Fibroblast of gingiva (primary cell): Measurements from ENCODE around the gene SLC35G3.
"Not testable (repeated sequence)": the region's sequence is repeated elsewhere in the genome, so short reads cannot be mapped to it uniquely, and the experiment has no call there.

Experiments used
- DNase-seq: peaks from one replicate; pipeline ENCODE4 v3.0.0-alpha.2; 2011; ENCODE audit warnings: low read depth

Gene SLC35G3

GRCh38 chr17:35194001-35194400 lies at the start of gene SLC35G3:
Gene SLC35G3, minus strand, starts transcription at chr17:35194393. Its CDS starts 86 bp downstream, at chr17:35194307.
- DNase-seq = not testable (repeated sequence)

DNA sequence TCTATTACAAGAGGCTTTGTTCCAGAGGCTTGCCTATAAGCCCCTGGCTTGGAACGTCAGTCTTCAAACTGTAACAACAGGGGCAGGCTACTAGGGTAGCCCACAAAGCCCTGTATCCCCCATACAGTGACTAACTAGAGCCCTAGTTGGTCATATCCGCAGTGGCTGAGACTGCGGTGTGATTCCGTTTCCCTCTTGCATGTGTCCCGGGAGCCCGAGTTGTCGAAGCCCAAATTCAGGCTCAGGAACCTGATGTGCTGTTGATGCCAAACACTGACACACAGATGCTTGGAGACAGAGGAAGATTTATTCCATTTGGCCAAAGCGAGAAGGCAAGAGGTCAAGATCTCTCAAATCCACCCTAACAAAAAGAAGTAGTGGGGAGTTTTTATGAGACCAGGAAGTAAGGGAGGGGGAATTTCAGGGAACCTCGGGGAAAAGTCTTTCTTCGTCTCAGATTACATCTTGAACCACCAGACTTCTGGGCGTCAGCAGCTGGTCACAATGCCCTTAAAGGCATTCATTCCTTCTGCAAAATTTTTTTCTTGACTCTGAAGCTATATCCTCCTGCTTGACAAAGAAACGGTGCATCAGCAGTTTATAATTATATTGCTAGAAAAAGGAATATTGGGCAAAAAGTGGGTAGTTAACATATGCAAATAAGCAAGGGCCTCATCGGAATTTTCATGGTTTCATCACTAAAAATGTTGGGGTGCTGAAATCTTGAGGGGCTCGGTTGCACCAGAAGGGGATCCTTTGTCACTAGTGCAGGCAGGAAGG lies 49.6 kb upstream of the SLC35G3 start:
- peak; percentile 68 for DNase-seq

DNA sequence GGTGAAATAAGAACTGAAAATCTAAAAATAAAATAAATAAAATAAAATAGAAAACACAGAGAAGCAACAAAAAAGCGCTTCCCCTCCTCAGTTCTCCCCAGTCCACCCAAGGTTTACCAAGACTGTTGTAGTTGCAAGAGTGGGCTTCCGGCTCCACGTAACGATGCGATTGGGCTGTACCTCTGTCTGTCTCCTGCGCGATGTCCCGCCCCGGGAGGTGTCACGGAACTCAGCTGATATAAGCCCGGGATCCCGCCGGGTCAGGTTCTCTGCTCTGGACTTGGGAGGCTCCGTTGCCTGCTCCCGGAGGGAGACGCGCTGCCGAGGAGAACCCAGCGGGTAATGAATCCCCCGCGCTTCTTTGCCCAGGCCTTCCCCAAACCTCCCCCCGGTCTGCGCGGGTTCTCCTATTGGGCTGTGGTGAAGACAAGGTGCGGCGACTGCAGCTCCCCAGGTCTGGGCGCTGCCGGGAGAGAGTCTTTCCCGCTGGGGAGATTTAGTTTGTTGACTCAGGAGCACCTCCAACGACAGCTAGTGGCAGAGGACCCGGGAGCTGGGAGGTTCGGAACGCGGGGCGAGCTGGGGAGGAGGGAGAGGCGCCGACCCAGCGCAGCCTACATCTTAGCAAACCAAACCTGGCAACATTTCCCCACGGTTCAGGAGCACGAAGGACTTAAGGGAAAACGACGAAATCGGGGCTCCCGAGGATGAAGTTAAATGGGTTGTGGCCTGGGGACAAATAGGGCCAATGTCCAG lies 48.8 kb upstream of the SLC35G3 start, which contains the start of gene SLFN5:
Gene SLFN5 (plus strand): TSS at position 268 of the 756 bp plus-strand sequence. CDS start 15,619 bp downstream, outside the sequence.
- peak; percentile 92 for DNase-seq

DNA sequence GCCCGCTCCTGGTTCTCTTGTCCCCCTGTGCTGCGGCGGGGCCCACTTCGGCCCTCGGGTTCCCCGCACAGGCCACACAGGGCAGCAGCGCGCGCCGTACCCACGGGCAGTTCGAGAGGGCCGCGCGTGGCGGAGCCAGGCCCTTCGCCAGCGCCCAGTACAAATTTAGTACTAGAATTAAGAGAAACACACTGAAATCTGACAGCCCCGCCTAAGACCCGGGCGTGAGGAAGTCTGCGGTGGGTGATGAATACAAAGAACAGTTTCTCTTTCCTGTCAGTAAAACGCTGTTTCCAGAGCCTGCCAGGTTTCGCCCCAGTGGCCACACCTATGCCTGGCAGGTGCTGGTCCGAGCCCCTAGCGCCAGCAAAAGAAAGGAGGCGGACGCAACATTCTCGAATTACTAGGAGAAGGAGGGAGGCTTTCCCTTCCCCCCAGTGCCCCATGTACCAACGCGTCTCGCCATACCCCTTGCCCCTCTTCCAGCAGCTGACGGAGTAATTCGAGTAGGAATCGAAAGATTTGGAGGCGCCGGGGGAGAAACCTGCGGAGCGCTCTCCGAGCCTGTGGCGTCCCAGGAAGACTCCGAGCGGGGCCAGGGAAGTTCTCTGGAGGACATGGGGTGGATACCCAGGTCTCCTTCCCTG lies 48.1 kb upstream of the SLC35G3 start:
- DNase-seq = peak; percentile 4

DNA sequence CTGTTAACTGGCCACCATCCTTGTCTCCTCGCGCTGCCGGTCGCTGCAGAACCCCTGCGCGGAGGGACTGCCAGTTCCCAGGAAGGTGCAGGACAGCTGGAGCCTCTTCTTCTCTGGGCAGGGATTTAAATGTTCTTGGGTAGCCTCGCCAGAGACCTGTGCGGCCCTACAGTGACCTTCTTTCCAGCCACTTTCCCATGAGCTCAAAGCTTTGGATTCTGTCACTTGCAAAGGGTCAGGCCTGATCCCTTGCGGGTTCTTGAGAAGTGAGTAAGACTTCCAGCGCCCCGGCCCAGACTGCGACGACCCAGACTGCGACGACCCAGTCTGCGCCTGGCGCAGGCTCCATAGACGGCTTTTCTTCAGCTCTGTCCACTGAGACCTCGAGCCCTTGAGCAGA lies 47.3 kb upstream of the SLC35G3 start:
- DNase-seq = no peak

DNA sequence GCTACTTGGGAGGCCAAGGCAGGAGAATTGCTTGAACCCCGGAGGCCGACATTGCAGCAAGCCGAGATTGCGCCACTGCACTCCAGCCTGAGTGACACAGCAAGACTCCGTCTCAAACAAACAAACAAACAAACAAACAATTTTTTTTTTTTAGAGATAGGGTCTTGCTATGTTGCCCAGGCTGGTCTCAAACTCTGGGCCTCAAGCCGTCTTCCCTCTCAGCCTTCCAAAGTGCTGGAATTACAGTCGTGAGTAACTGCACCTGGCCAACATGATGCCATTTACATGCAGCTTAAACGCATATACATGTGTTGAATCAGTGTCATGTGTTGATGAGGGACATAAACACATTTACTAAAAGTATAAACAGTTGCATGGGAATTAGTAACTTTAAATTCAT lies 46.7 kb upstream of the SLC35G3 start:
- no peak for DNase-seq

DNA sequence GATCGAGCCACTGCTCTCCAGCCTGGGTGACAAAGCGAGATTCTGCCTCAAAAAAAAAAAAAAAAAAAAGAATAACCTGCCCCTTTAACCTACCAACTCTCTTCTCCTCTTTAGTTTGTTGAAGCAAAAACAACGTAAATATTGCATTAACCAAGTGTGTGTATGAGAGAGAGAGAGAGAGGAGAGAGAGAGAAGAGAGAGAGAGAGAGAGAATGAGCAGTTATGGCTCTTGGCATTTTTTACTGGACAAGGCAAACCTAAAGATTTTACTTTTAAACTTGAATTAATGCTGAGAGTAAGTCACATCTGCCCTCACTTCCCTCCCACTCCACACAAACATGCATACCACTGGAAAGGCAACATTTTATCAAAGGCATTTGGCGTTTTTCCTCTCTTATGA lies 45.6 kb upstream of the SLC35G3 start:
- DNase-seq = no peak

DNA sequence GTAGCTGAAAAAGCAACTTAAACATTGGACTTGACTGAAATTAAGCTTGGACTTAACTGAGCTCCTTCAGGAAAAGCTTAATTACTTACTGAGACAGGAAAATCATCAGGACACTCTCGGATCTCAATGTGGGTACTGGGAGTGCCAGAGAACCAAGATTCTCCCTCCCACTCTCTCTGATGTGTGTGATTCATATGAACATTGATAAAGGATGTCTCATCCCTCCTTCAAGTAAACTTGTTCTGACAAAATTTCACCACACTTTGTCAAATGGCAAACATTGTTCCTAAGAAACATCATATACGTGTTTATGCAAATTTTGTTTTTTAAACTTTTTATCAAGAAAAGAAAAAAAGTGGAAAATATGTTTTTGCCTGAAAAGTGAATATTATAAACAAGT lies 44.6 kb upstream of the SLC35G3 start:
- peak; percentile 23 for DNase-seq

- DNase-seq = no peak
Observed at GRCh38 chr17:35236821-35237220, 42.6 kb upstream of the SLC35G3 start.

GRCh38 chr17:35235917-35236316 lies 41.7 kb upstream of the SLC35G3 start:
- no peak for DNase-seq

DNA sequence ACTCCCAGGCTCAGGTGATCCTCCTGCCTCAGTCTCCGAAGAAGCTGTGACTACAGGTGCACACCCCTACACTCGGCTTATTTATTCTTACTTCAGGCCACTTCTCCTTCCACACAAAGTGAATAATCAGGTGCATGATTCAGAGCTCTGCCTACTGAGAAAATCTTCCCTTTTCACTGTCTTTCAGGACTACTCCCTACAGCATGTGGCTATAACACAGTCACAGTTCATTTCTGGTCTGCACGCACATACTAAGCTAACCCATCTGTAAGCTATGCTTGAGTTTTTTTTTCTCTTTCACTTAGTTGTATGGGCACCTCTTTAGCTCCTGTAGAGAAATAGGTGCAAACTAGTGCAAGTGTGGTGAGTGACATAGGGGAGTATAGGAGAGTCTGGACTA lies 41.1 kb upstream of the SLC35G3 start:
- no peak for DNase-seq

DNA sequence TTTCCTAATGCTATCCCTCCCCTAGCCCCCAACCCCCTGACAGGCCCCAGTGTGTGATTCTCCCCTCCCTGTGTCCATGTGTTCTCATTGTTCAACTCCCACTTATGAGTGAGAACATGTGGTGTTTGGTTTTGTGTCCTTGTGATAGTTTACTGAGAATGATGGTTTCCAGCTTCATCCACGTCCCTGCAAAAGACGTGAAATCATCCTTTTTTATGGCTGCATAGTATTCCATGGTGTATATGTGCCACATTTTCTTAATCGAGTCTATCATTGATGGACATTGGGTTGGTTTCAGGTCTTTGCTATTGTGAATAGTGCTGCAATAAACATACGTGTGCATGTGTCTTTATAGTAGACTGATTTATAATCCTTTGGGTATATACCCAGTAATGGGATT lies 40.1 kb upstream of the SLC35G3 start:
- not testable (repeated sequence) for DNase-seq

- no peak for DNase-seq
Observed at GRCh38 chr17:35229638-35230037, 35.4 kb upstream of the SLC35G3 start.

- DNase-seq = no peak
Observed at GRCh38 chr17:35227546-35227945, 33.4 kb upstream of the SLC35G3 start.

DNA sequence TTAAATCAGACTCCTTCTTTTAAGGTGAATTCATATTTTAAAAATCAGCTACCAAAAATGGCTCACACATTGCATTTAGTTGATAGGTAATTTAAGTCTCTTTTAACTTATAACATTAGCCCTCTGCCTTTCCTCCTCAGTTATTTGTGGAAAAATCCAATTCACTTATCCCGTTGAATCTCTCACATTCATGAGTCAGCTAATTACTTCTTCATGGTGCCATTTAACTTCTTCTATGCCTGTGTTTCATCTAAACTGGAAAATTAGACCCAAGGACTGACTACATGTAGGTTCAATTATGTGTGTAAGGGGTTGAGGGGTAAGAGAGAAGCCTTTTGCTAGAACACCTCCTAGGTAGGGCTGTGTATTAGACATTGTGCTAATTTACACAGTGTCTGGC lies 30.2 kb upstream of the SLC35G3 start:
- DNase-seq = no peak

- no peak for DNase-seq
Observed at GRCh38 chr17:35222452-35222851, 28.3 kb upstream of the SLC35G3 start.

DNA sequence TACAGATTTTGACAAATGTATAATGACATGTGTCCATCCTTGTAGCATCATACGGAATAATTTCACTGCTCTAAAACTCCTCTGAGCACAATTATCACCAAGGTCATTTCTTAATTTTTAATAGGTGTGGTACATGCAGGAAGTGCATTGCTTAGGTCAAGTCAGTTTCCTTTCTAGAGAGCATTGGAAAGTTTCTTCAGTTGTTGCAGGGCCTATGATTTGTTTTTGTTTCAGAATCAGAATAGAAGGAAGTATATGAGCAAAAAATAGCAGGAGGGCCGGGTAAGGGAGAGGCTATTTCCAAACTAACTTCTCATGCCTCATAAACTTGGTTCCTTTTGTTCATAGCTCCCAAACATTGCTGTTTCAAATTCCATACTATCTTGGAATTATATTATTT lies 24.7 kb upstream of the SLC35G3 start:
- no peak for DNase-seq

DNA sequence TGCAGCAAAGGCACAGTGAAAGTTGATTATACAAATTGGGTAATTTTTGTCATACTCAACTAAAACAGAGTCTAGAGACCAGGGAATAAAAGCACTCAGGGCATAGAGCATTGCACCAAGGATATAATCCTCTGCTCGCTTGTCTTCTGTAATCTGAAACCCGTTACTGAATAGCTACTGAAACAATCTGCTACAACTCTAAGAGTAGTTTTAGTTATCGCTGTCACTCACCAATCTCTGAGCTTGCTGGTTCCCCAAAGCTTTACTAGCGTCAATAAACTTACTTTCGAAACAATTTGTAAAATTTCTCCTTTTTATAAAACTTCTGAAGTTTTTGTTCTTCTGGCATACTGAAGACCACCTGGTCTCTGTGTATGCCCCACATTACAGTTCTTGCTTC lies 22.9 kb upstream of the SLC35G3 start:
- DNase-seq = no peak

DNA sequence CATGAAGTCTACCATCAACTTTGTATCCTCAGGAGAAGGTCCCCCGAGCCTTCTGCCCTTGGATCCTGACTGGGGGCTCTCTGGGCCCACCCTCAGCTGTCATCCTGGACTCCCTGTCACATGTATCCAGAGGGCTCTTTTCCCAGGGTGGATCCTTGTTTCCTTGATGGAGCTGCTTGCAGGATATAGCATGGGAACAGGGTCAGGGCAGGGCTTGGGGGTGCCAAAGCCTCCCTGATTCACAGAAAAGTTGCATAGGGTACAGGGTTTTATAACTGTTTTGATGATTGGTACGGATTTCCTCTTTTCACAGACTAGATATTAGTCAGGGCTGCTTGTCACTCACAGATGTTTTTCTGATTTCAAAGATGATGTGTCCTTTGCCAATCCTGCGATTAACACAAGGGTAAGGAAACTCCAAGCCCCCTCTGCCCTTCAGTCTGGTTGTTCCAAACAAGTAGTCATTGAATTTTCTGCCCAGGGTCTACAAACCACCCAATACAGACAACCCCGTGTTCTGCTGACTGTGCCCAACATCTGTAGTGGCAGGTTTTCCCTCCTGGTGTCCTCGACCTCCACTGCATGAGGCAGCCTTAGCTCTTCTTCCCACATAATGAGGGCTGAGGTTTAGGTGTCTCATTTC lies 20.6 kb upstream of the SLC35G3 start:
- DNase-seq = no peak

DNA sequence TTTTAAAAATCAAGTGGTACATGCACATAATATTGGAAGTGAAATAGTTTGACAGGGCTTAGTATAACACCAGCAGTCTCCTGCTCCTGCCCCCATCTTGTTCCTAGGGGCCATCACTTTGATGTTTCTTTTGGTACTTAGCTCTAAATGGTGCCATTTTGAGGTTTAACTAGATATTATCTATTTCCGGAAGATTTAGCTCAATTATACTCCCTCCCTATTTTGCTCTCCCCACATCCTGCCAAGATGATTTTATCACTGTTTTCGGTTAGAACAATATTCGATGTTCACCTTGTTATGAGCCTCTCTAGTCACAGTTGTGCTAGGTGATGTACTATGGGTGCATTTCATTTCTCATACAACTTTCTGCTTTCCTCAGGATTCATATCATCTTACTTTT lies 20.0 kb upstream of the SLC35G3 start:
- no peak for DNase-seq

GRCh38 chr17:35213412-35213940 lies 19.3 kb upstream of the SLC35G3 start:
- DNase-seq = no peak

DNA sequence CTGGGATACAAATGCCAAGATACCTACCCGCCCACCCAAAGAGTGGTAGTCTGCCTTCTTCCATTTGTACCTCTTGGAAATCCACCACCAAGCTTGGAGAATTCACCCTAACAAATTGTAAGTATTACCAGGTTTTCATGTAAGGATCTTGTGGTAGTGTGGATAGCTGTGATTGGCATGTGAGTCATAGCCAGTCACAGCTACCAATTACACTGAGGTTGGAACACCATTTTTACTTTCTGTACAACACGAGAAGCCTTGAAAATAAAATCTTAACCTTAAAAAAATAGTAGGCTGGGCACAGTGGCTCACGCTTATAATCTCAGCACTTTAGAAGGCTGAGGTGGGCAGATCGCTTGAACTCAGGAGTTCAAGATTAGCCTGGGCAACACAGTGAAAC lies 18.5 kb upstream of the SLC35G3 start:
- no peak for DNase-seq
